Right lobe of liver (tissue), 4 donors: ENCODE results near the gene POP5.
A peak's percentile ranks its signal among the peaks of the same experiment; 100 is the strongest.

Experiments used
- POLR2A ChIP-seq: fragments of 450-650 bp; IDR thresholded peaks from one replicate; pipeline ENCODE4 v1.6.1; 2017; ENCODE audit warnings: antibody characterized with exemption, mild to moderate bottlenecking
- TF ChIP-seq, protein P1 (sequence below), 4 donors: fragments of 200-600 bp in 3 of 4; fragments of 450-650 bp in 1 of 4; IDR thresholded peaks; one replicate each; pipeline versions ENCODE4 v1.5.1 to v1.8.0; 2016 to 2022; ENCODE audit warnings: antibody characterized with exemption in 4 of 4, mild to moderate bottlenecking in 2 of 4
- donor health status: DM: no; HTN: no; CAD: no.
- donor health status: DM: no; HTN: no; CAD: no.
- donor health status: DM: no; HTN: yes; CAD: no.

DNA sequence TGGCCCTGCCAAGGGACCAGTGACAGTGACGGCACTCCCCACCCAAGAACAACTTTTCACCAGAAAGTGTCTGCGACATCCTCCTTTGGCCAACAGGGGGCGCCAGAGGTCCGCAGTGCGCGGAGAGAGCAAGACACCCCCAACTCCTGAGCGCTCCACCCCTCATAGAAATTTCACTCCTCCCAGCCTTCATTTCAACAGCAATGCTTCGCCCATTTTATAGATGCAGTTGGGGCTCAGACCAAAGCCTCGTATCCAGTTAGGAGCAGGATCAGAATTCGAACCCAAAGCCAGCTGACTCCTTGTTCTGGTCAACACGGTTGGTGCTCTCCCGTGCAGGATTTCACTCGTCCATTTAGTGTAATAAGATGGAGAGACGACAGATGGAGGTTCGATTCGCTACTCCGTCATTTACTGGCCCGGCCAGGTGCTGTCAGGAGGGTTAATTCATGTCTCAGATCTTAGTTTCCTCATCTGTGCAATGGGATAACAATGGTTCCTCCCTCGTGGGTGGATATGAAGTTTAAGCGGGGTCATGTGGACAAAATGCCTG, 2.4 kb upstream of the POP5 start:
- TF ChIP-seq, protein P1, sequence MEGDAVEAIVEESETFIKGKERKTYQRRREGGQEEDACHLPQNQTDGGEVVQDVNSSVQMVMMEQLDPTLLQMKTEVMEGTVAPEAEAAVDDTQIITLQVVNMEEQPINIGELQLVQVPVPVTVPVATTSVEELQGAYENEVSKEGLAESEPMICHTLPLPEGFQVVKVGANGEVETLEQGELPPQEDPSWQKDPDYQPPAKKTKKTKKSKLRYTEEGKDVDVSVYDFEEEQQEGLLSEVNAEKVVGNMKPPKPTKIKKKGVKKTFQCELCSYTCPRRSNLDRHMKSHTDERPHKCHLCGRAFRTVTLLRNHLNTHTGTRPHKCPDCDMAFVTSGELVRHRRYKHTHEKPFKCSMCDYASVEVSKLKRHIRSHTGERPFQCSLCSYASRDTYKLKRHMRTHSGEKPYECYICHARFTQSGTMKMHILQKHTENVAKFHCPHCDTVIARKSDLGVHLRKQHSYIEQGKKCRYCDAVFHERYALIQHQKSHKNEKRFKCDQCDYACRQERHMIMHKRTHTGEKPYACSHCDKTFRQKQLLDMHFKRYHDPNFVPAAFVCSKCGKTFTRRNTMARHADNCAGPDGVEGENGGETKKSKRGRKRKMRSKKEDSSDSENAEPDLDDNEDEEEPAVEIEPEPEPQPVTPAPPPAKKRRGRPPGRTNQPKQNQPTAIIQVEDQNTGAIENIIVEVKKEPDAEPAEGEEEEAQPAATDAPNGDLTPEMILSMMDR (IDR thresholded peaks at IDR 0.05) = peak; percentile 82 to 87 (median 84)
- no peak for TF ChIP-seq POLR2A
